ENCODE measurements around the gene ANO1.

ANO1 gene

DNA sequence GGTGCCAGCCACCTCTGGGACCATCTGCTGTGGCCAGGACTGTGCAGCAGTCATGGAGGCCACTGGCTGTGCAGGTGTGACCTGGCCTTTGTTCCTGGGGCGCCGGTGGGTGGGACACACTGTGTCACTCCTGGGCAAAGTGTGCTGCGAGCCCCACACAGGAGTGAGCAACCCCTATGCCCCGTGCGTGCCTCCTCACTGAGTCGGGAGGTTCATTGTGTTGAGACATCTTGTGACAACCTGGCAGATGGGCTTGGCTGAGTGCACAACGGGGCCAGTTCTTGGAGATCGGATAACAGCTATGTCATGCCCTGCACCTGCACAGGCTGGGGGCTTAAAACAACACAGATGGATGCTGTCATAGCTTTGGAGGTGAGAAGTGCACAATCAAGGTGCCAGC, 13.5 kb downstream of the ANO1 start:
- TF ChIP-seq, protein P1, sequence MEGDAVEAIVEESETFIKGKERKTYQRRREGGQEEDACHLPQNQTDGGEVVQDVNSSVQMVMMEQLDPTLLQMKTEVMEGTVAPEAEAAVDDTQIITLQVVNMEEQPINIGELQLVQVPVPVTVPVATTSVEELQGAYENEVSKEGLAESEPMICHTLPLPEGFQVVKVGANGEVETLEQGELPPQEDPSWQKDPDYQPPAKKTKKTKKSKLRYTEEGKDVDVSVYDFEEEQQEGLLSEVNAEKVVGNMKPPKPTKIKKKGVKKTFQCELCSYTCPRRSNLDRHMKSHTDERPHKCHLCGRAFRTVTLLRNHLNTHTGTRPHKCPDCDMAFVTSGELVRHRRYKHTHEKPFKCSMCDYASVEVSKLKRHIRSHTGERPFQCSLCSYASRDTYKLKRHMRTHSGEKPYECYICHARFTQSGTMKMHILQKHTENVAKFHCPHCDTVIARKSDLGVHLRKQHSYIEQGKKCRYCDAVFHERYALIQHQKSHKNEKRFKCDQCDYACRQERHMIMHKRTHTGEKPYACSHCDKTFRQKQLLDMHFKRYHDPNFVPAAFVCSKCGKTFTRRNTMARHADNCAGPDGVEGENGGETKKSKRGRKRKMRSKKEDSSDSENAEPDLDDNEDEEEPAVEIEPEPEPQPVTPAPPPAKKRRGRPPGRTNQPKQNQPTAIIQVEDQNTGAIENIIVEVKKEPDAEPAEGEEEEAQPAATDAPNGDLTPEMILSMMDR (conservative IDR thresholded peaks at IDR 0.05) = no peak

DNA sequence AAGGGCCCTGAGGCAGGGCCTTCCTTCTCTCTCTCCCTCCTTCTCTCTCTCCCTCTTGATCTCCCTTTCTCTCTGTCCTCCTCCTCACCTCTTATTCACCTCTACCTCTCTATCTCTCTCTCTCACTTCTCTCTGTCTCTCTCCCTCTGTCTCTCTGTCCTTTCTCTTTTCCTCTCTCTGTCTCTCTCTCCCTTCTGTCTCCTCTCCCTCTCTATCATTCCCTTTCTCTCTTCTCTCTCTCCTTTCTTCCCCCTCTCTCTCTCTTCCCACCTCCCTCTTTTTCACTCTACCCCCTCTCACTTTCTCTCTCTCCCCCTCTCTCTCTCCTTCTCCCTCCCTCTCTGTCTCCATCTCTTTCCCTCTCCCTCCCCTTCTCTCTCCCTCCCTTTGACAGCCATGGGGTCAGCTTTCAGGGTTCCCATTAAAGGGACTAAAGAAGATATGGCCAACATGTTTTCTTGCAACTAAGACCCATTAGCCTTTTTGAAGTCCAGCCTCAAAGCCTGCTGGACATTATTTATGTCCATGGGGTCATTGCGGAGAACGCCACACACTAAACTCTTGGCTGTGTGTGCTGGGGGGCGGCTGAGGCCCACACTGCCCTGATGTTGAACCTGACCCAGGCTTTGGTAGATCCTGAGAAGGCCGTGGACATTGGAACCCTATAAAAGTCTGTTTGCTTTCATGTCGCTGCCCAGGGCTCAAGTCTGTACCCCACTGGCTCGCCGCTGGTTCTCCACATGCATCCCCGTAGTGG, 15.0 kb downstream of the ANO1 start:
- no peak for TF ChIP-seq ZFX (IDR thresholded peaks at IDR 0.05)
- TF ChIP-seq, protein P1 (conservative IDR thresholded peaks at IDR 0.05) = no peak
- H3K27ac ChIP-seq = no peak overlapping the region

More for the DNA sequence above, 13.5 kb downstream of the ANO1 start:
- H3K27ac ChIP-seq = no peak overlapping the region

DNA sequence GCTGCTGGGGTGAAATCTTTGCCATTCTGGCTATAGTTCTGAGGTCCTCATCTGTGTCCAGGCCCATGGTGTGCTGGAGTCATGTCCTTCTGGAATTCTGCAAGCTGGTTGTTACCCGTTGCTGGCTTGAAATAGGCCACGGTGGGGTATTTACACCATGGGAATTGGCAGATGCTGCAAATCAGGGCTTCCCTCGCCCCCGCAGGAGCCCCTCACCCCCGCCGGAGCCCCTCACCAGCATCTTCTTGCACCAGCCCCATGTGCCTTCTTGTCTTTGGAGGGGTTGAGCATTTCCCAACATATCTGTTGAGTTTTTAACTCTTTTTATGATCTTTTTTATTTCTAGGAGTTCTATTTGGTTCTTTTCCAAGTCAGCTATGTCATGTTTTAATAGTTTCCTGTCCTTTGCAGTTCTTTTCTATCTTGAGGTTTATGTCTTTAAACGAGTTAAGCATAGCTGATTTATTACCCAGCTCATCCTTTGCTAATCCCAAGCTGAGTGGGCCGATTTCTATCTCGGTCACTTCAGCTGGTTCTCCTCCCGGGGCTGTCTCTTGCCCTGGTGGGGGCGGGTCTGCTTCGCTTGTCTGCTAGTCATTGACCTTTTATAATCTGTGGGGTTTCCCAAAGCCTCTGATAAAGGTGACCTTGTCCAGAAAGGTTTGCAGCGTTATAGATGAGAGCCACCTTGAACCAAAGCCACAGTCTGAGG, 17.6 kb downstream of the ANO1 start:
- no peak overlapping the region for H3K27ac ChIP-seq
- TF ChIP-seq, protein P1 (conservative IDR thresholded peaks at IDR 0.05) = no peak
- TF ChIP-seq ZFX (IDR thresholded peaks at IDR 0.05) = no peak

GRCh38 chr11:70097783-70098563, 19.9 kb downstream of the ANO1 start:
- TF ChIP-seq ZFX (IDR thresholded peaks at IDR 0.05) = no peak
- TF ChIP-seq, protein P1 (conservative IDR thresholded peaks at IDR 0.05) = no peak
- H3K27ac ChIP-seq = no peak overlapping the region

GRCh38 chr11:70098936-70099335, 20.8 kb downstream of the ANO1 start:
- no peak overlapping the region for H3K27ac ChIP-seq
- TF ChIP-seq, protein P1 (conservative IDR thresholded peaks at IDR 0.05) = no peak
- no peak for TF ChIP-seq ZFX (IDR thresholded peaks at IDR 0.05)

DNA sequence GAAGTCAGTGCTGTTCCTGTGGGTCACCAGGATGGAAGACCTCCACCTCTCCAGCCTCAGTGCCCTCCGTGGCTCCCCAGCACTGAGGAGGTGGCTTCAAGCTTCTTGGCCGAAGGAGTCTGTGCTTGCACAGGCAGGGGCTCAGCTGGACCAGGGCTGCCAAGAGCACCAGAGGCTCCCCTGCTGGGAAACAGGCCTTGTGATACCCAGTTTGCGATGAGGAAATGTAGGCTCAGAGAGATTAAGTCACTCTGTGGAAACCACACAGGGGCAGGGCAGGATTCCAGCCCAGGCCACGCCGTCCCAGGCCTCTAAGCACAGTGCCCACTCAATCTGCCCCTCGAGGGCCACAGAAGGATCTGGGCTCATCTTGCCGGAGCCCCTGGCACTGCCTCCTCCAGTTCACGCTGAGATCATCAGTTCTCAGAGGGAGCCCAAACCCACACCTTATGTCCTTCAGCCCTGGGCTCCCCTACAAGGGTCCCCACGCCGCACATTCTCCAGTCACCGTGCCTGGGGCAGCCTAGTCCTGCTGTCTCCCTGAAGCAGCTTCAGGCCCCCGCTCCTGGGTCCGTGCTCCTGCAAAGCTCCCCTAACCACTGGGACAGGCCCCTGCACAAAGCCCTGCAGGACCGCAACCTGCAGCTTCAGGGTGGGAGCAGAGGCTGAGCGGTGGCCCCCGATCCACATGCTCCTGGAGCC, 21.6 kb downstream of the ANO1 start:
- TF ChIP-seq ZFX (IDR thresholded peaks at IDR 0.05) = no peak
- TF ChIP-seq, protein P1 (conservative IDR thresholded peaks at IDR 0.05) = no peak

More for the DNA sequence above, 21.6 kb downstream of the ANO1 start:
- no peak overlapping the region for H3K27ac ChIP-seq
